ENCODE measurements around the gene MAMDC2.

MAMDC2 gene

GRCh38 chr9:70043689-70044489 is at the start of gene MAMDC2:
MAMDC2 (plus strand) TSS chr9:70043848; CDS start chr9:70044198, 350 bp downstream.
- no peak for TF ChIP-seq CTCF (IDR thresholded peaks at IDR 0.05; ENCODE audit: insufficient read depth, low read length, poor library complexity, severe bottlenecking)
- DNase-seq (ENCODE audit: extremely low read depth, insufficient read length) = no peak
- no peaks in the 10 kb centered on the region; the same call in 1 of the 2 replicates for H3K27me3 ChIP-seq (replicated peaks; ENCODE audit: control insufficient read depth, insufficient read depth, low read length)
- no peaks in the 10 kb centered on the region for H3K36me3 ChIP-seq (ENCODE audit: control insufficient read depth, insufficient read depth, low read length)
- H3K4me3 ChIP-seq (replicated peaks; ENCODE audit: low read depth, low read length) = no peak within 1 kb of the TSS

- Histone ChIP-seq H3K36me3 (ENCODE audit: control insufficient read depth, insufficient read depth, low read length) (no peaks in the 10 kb centered on the region), H3K4me3 (replicated peaks; ENCODE audit: low read depth, low read length) (no peak overlapping the region), H3K27me3 (replicated peaks; ENCODE audit: control insufficient read depth, insufficient read depth, low read length) (no peaks in the 10 kb centered on the region)
- TF ChIP-seq CTCF (IDR thresholded peaks at IDR 0.05; ENCODE audit: insufficient read depth, low read length, poor library complexity, severe bottlenecking) = no peak
- DNase-seq (ENCODE audit: extremely low read depth, insufficient read length) = no peak
These were observed 47.8 kb upstream of the MAMDC2 start for GRCh38 chr9:69995846-69996245.

GRCh38 chr9:69996967-69997366 is 46.7 kb upstream of the MAMDC2 start:
- Histone ChIP-seq H3K4me3 (replicated peaks; ENCODE audit: low read depth, low read length) (no peak overlapping the region), H3K36me3 (ENCODE audit: control insufficient read depth, insufficient read depth, low read length) (no peaks in the 10 kb centered on the region), H3K27me3 (replicated peaks; ENCODE audit: control insufficient read depth, insufficient read depth, low read length) (no peaks in the 10 kb centered on the region)
- TF ChIP-seq CTCF (IDR thresholded peaks at IDR 0.05; ENCODE audit: insufficient read depth, low read length, poor library complexity, severe bottlenecking) = no peak
- no peak for DNase-seq (ENCODE audit: extremely low read depth, insufficient read length)

GRCh38 chr9:69997524-69997923 is 46.1 kb upstream of the MAMDC2 start:
- Histone ChIP-seq H3K27me3 (replicated peaks; ENCODE audit: control insufficient read depth, insufficient read depth, low read length) (no peaks in the 10 kb centered on the region), H3K36me3 (ENCODE audit: control insufficient read depth, insufficient read depth, low read length) (no peaks in the 10 kb centered on the region), H3K4me3 (replicated peaks; ENCODE audit: low read depth, low read length) (no peak overlapping the region)
- no peak for TF ChIP-seq CTCF (IDR thresholded peaks at IDR 0.05; ENCODE audit: insufficient read depth, low read length, poor library complexity, severe bottlenecking)
- DNase-seq (ENCODE audit: extremely low read depth, insufficient read length) = no peak

- H3K27me3 ChIP-seq (replicated peaks; ENCODE audit: control insufficient read depth, insufficient read depth, low read length) = no peaks in the 10 kb centered on the region
- DNase-seq (ENCODE audit: extremely low read depth, insufficient read length) = no peak
- H3K4me3 ChIP-seq (replicated peaks; ENCODE audit: low read depth, low read length) = no peak overlapping the region
- TF ChIP-seq CTCF (IDR thresholded peaks at IDR 0.05; ENCODE audit: insufficient read depth, low read length, poor library complexity, severe bottlenecking) = no peak
- no peaks in the 10 kb centered on the region for H3K36me3 ChIP-seq (ENCODE audit: control insufficient read depth, insufficient read depth, low read length)
These were observed 44.3 kb upstream of the MAMDC2 start for GRCh38 chr9:69999315-69999714.
